HepG2 (cell line): Measurements from ENCODE around the gene SRBD1. TPM values are rescaled to one million over a fixed set of nuclear protein-coding genes. Genes with fewer than 3 reads are reported as not detected.

Experiments used
- ATAC-seq: fragments of 200-7000 bp; cut with Tn5 transposase; 3 replicates; pipeline ENCODE4 v1.9.1; 2020; ENCODE audit warnings: mild to moderate bottlenecking, moderate library complexity
- BruUV-seq: library from RNA; stranded (reverse); fragments of 400-500 nt; replicated peaks from 2 replicates; lab custom pipeline; 2021; lab: Mats Ljungman, UMichigan
- CTCF ChIA-PET: fragments of 300-600 bp; formaldehyde crosslinking; extraction: SDS; loops from one replicate; lab custom pipeline; 2021; ENCODE audit warnings: low total read pairs, inconsistent platforms, low intra/inter-chr PET ratio; lab: Yijun Ruan, JAX
- POLR2A ChIA-PET: fragments of 350-600 bp; sonication (Branson Sonifier 250); formaldehyde crosslinking; loops from one replicate; lab custom pipeline; 2020; ENCODE audit warnings: antibody characterized with exemption, inconsistent platforms; lab: Yijun Ruan, JAX
- DNase-seq: peaks from one replicate; pipeline ENCODE4 v3.0.0-alpha.2; 2015; ENCODE audit warnings: low spot score
- FAIRE-seq: peaks from 3 replicates; lab custom pipeline; 2011; peaks lifted over from hg19 to GRCh38; lab: Jason Lieb, UNC
- H2AFZ ChIP-seq: one replicate; pipeline ENCODE4 v1.6.1; 2011; ENCODE audit warnings: low read length, inconsistent platforms
- H3K27ac ChIP-seq: fragments of 300-600 bp; 3 replicates; pipeline ENCODE4 v1.8.0; 2011; ENCODE audit warnings: mixed run types, mild to moderate bottlenecking, mixed read lengths, low read length, inconsistent platforms; ENCODE audit not compliant: insufficient read depth; ENCODE audit errors: extremely low read length
- H3K27me3 ChIP-seq, 2 experiments: fragments of 200-600 bp in 1 of 2; 2 replicates in 1 of 2; 3 replicates in 1 of 2; pipeline versions ENCODE4 v1.6.0 to v1.8.0; 2011; ENCODE audit warnings: low read length in 2 of 2, mild to moderate bottlenecking in 2 of 2, moderate library complexity in 2 of 2, inconsistent platforms in 1 of 2; ENCODE audit not compliant: insufficient read depth in 2 of 2, control insufficient read depth in 1 of 2
- H3K36me3 ChIP-seq, 2 experiments: fragments of 200-600 bp in 1 of 2; replicated peaks in 1 of 2; 2 replicates in 1 of 2; 3 replicates in 1 of 2; pipeline versions ENCODE4 v1.5.1 to v1.8.0; 2011; ENCODE audit warnings: low read length in 2 of 2, inconsistent platforms in 1 of 2; ENCODE audit not compliant: insufficient read depth in 2 of 2, control insufficient read depth in 1 of 2
- H3K4me1 ChIP-seq: 2 replicates; pipeline ENCODE4 v1.5.1; 2012; ENCODE audit warnings: low read length, inconsistent platforms; ENCODE audit not compliant: insufficient read depth
- H3K4me2 ChIP-seq: 2 replicates; pipeline ENCODE4 v1.6.0; 2011; ENCODE audit warnings: low read depth, low read length, inconsistent platforms
- H3K4me3 ChIP-seq, 3 experiments: fragments of 200-600 bp in 1 of 3; sonication (generic), shearing (Covaris generic) in 1 of 3; replicated peaks in 1 of 3; 2 replicates each; pipeline ENCODE4 v1.5.1; 2011 to 2016; ENCODE audit warnings: low read length in 3 of 3, inconsistent platforms in 2 of 3, low read depth in 2 of 3, mild to moderate bottlenecking in 2 of 3, control low read depth in 1 of 3, mixed read lengths in 1 of 3; ENCODE audit not compliant: insufficient read depth in 1 of 3
- H3K79me2 ChIP-seq: one replicate; pipeline ENCODE4 v1.6.1; 2011; ENCODE audit warnings: low read length, inconsistent platforms; ENCODE audit not compliant: insufficient read depth
- H3K9ac ChIP-seq: 2 replicates; pipeline ENCODE4 v1.6.0; 2011; ENCODE audit warnings: mild to moderate bottlenecking, low read depth, low read length, inconsistent platforms; ENCODE audit not compliant: insufficient read depth
- H3K9me3 ChIP-seq: 2 replicates; pipeline ENCODE4 v1.5.1; 2012; ENCODE audit warnings: mild to moderate bottlenecking, low read length
- H4K20me1 ChIP-seq: 2 replicates; pipeline ENCODE4 v1.6.0; 2011; ENCODE audit warnings: inconsistent platforms, mild to moderate bottlenecking, low read length, moderate library complexity; ENCODE audit not compliant: insufficient read depth
- DDIT3 ChIP-seq: sonication (generic); formaldehyde crosslinking; IDR thresholded peaks from 2 replicates; pipeline ENCODE4 v1.4.0; 2020; ENCODE audit warnings: mild to moderate bottlenecking, missing genetic modification reagents
- DR1 ChIP-seq: sonication (generic); formaldehyde crosslinking; IDR thresholded peaks from 2 replicates; pipeline ENCODE4 v1.8.0; 2021; ENCODE audit warnings: mild to moderate bottlenecking, missing genetic modification reagents, inconsistent platforms
- FOXO1 ChIP-seq: sonication (generic); formaldehyde crosslinking; IDR thresholded peaks from 2 replicates; pipeline ENCODE4 v1.4.0; 2020; ENCODE audit warnings: missing genetic modification reagents
- JUNB ChIP-seq: sonication (generic); formaldehyde crosslinking; IDR thresholded peaks from 2 replicates; pipeline ENCODE4 v1.8.0; 2022; ENCODE audit warnings: missing genetic modification reagents, mild to moderate bottlenecking, borderline replicate concordance
- RFX5 ChIP-seq: IDR thresholded peaks from 2 replicates; pipeline ENCODE4 v1.6.1; 2011; ENCODE audit warnings: low read depth, low read length, improper control_type of control experiment
- U2AF2 ChIP-seq: fragments of 200-400 bp; formaldehyde crosslinking; IDR thresholded peaks from 2 replicates; pipeline ENCODE4 v1.6.1; 2017; ENCODE audit warnings: low read depth, mild to moderate bottlenecking, low read length
- ZBTB3 ChIP-seq: sonication (generic); formaldehyde crosslinking; IDR thresholded peaks from 2 replicates; pipeline ENCODE4 v1.4.0; 2020; ENCODE audit warnings: low read depth, mild to moderate bottlenecking, moderate library complexity, missing genetic modification reagents, borderline replicate concordance
- ZBTB49 ChIP-seq: sonication (generic); formaldehyde crosslinking; IDR thresholded peaks from 2 replicates; pipeline ENCODE4 v1.4.0; 2020; ENCODE audit warnings: missing genetic modification reagents, borderline replicate concordance
- ZBTB7B ChIP-seq: sonication (generic); formaldehyde crosslinking; IDR thresholded peaks from 2 replicates; pipeline ENCODE4 v1.4.0; 2020; ENCODE audit warnings: missing genetic modification reagents
- ZFP36L2 ChIP-seq: sonication (generic); formaldehyde crosslinking; IDR thresholded peaks from 2 replicates; pipeline ENCODE4 v1.4.0; 2020; ENCODE audit warnings: missing genetic modification reagents
- ZNF20 ChIP-seq: sonication (generic); formaldehyde crosslinking; IDR thresholded peaks from 2 replicates; pipeline ENCODE4 v1.4.0; 2020; ENCODE audit warnings: mild to moderate bottlenecking, moderate library complexity, missing genetic modification reagents
- ZNF382 ChIP-seq: sonication (generic); formaldehyde crosslinking; IDR thresholded peaks from 2 replicates; pipeline ENCODE4 v1.5.0; 2020; ENCODE audit warnings: missing genetic modification reagents, mild to moderate bottlenecking, borderline replicate concordance
- ZNF710 ChIP-seq: sonication (generic); formaldehyde crosslinking; IDR thresholded peaks from 2 replicates; pipeline ENCODE4 v1.5.0; 2020; ENCODE audit warnings: mild to moderate bottlenecking, missing genetic modification reagents, borderline replicate concordance
- WGBS: methylation state at CpG from one replicate; pipeline ENCODE4 v1.1.6; 2017; ENCODE audit warnings: low lambda C conversion rate; 5-methylcytosine and 5-hydroxymethylcytosine counted together
- in situ Hi-C: cut with HindIII; loops from 2 replicates; pipeline ENCODE4 v1.10.0; 2017; ENCODE audit warnings: low pct_unique_long_range_greater_than_20kb; ENCODE audit not compliant: extremely low pct_ligation_motif_present
- intact Hi-C: fragments of 100-400 bp; cut with micrococcal nuclease; formaldehyde crosslinking; loops from one replicate; pipeline ENCODE4 v1.10.0; 2022; ENCODE audit not compliant: unreplicated experiment
- polyA plus RNA-seq, 8 experiments: library from polyadenylated mRNA; depleted of rRNA in 3 of 8; stranded (reverse) in 7 of 8; unstranded in 1 of 8; fragments of >200 nt; fragmentation: Illumina TruSeq in 4 of 8; extraction: Trizol in 4 of 8; gene quantifications; 2 replicates each; pipeline versions ENCODE4 v1.2.1 to v1.2.3, GENCODE V29; 2011 to 2016; ENCODE audit warnings: low read depth in 4 of 8, missing spikeins in 1 of 8, mixed read lengths in 1 of 8; ENCODE audit not compliant: insufficient read depth in 1 of 8
- total RNA-seq, 5 experiments: library from RNA; depleted of rRNA; stranded (reverse); fragments of >200 nt; fragmentation: Illumina TruSeq; extraction: Trizol; gene quantifications; 2 replicates each; pipeline ENCODE4 v1.2.3, GENCODE V29; 2016; ENCODE audit warnings: low read depth in 1 of 5

Gene SRBD1
- total and polyA plus RNA-seq, 2 of the 13 experiments (the other 11 are each of a cell fraction or from before 2014, with no cell fraction given): 3.2 to 23.9 TPM

GRCh38 chr2:45340318-45340717, 270.7 kb downstream of the SRBD1 start:
- 28% methylated on average over 3 of the region's 3 CpGs for WGBS
- no peak for FAIRE-seq
- POLR2A ChIA-PET: no interaction called here
- Histone ChIP-seq H3K79me2 (no peaks in the 10 kb centered on the region), H3K27ac (no peak overlapping the region), H3K4me1 (no peaks in the 10 kb centered on the region), H3K27me3 (peaks cover 3 to 51% of the 10 kb centered on the region in 2 experiments; a peak in 4 of 5 replicates), H4K20me1 (no peaks in the 10 kb centered on the region), H3K9ac (no peak overlapping the region), H3K4me2 (no peak overlapping the region), H2AFZ (no peak overlapping the region), H3K36me3 (no peaks in the 10 kb centered on the region), H3K9me3 (no peaks in the 10 kb centered on the region), H3K4me3 (no peak overlapping the region)
- CTCF ChIA-PET: no interaction called here
- in situ Hi-C loops: no loop called here
- ATAC-seq: no peak
- no peak for TF ChIP-seq ZBTB3 (CRISPR knock-in tag)
- no peak for TF ChIP-seq ZBTB7B (CRISPR knock-in tag)
- no peak for TF ChIP-seq ZFP36L2 (CRISPR knock-in tag)
- TF ChIP-seq ZNF382 (CRISPR knock-in tag): no peak
- TF ChIP-seq ZBTB49 (CRISPR knock-in tag): no peak
- TF ChIP-seq JUNB (CRISPR knock-in tag): no peak
- no peak for TF ChIP-seq ZNF710
- TF ChIP-seq ZNF20: no peak
- TF ChIP-seq U2AF2: no peak
- TF ChIP-seq DDIT3 (CRISPR knock-in tag): no peak
- TF ChIP-seq DR1 (CRISPR knock-in tag): no peak
- TF ChIP-seq RFX5: no peak
- TF ChIP-seq FOXO1 (CRISPR knock-in tag): no peak
- no TSS peak for BruUV-seq
- intact Hi-C loops: no loop called here
- no peak for DNase-seq
